Cardiac ventricle fibroblast (primary cell): ENCODE data around the gene GLB1L3. TPM values are rescaled to one million over a fixed set of nuclear protein-coding genes. Genes with fewer than 3 reads are reported as not detected.

Source experiments
- total RNA-seq: library from RNA; depleted of rRNA; stranded (reverse); fragments of >200 nt; gene quantifications from 2 replicates; pipeline ENCODE4 v1.2.3, GENCODE V29; 2015

The GLB1L3 gene
- total RNA-seq, result not detected in 2 replicates

GRCh38 chr11:134275534-134276395 is at the start of gene GLB1L3:
Gene GLB1L3, plus strand, starts transcription at chr11:134276379. Its CDS starts 362 bp downstream, at chr11:134276741.

GRCh38 chr11:134253188-134253993 is 22.8 kb upstream of the GLB1L3 start, which contains the start of the genes ACAD8 and THYN1:
Gene ACAD8, plus strand, starts transcription at chr11:134253568. Its CDS starts 33 bp downstream, at chr11:134253601.
Gene THYN1, minus strand, starts transcription at chr11:134253352. Its CDS starts 470 bp downstream, at chr11:134252882.

GRCh38 chr11:134331354-134332188 is 55.4 kb downstream of the GLB1L3 start, which contains the start of gene GLB1L2:
Gene GLB1L2, plus strand, starts transcription at chr11:134331988. Its CDS starts 74 bp downstream, at chr11:134332062.

Other genes starting within 250 kb of the GLB1L3 start
- gene JAM3, start 207.3 kb upstream of the GLB1L3 start, total RNA-seq, result 37.3 TPM in 2 replicates
- 5.5 and 7.2 TPM in 2 replicates for gene NCAPD3, start 52.4 kb upstream of the GLB1L3 start, total RNA-seq
- 38.0 and 51.4 TPM in 2 replicates for gene VPS26B, start 51.7 kb upstream of the GLB1L3 start, total RNA-seq
- 39.8 and 48.6 TPM in 2 replicates for gene THYN1, start 23.0 kb upstream of the GLB1L3 start, total RNA-seq
- 13.1 and 13.2 TPM in 2 replicates for gene ACAD8, start 22.8 kb upstream of the GLB1L3 start, total RNA-seq
- gene GLB1L2, start 55.6 kb downstream of the GLB1L3 start, total RNA-seq, result 1.7 and 2.9 TPM in 2 replicates
- not detected in 2 replicates for gene B3GAT1, start 135.9 kb downstream of the GLB1L3 start, total RNA-seq